Measurements from ENCODE around the gene NINL.
"Not testable (repeated sequence)": the region's sequence is repeated elsewhere in the genome, so short reads cannot be mapped to it uniquely, and the experiment has no call there.

Gene NINL

GRCh38 chr20:25606094-25606695 lies 20.9 kb upstream of the NINL start:
- Histone ChIP-seq H3K9ac (ENCODE audit: insufficient read length, low read depth) (no peak overlapping the region), H3K9me3 (ENCODE audit: insufficient read depth, low read length) (no peaks in the 10 kb centered on the region), H3K36me3 (ENCODE audit: insufficient read depth, insufficient read length, low read length) (no peaks in the 10 kb centered on the region), H3K4me3 (ENCODE audit: insufficient read length, low read depth) (no peak overlapping the region), H3K4me1 (ENCODE audit: insufficient read depth, insufficient read length) (no peaks in the 10 kb centered on the region), H3K27me3 (ENCODE audit: insufficient read depth, insufficient read length) (no peaks in the 10 kb centered on the region)
- DNase-seq (ENCODE audit: low read depth, low spot score), result no peak
- no peak for TF ChIP-seq SUZ12 (IDR thresholded peaks at IDR 0.05; ENCODE audit: extremely low read depth, insufficient read depth, insufficient read length)
- no peak for TF ChIP-seq YY1 (IDR thresholded peaks at IDR 0.05; ENCODE audit: insufficient read depth, insufficient read length)
- no peak for TF ChIP-seq ZNF274 (IDR thresholded peaks at IDR 0.05; ENCODE audit: low read depth, low read length)

GRCh38 chr20:25605148-25605547 lies 19.8 kb upstream of the NINL start:
- Histone ChIP-seq H3K9me3 (ENCODE audit: insufficient read depth, low read length) (no peaks in the 10 kb centered on the region), H3K4me3 (ENCODE audit: insufficient read length, low read depth) (no peak overlapping the region), H3K9ac (ENCODE audit: insufficient read length, low read depth) (no peak overlapping the region), H3K4me1 (ENCODE audit: insufficient read depth, insufficient read length) (no peaks in the 10 kb centered on the region), H3K36me3 (ENCODE audit: insufficient read depth, insufficient read length, low read length) (no peaks in the 10 kb centered on the region), H3K27me3 (ENCODE audit: insufficient read depth, insufficient read length) (no peaks in the 10 kb centered on the region)
- no peak for DNase-seq (ENCODE audit: low read depth, low spot score)
- TF ChIP-seq ZNF274 (IDR thresholded peaks at IDR 0.05; ENCODE audit: low read depth, low read length), result no peak
- no peak for TF ChIP-seq YY1 (IDR thresholded peaks at IDR 0.05; ENCODE audit: insufficient read depth, insufficient read length)
- TF ChIP-seq SUZ12 (IDR thresholded peaks at IDR 0.05; ENCODE audit: extremely low read depth, insufficient read depth, insufficient read length), result no peak

GRCh38 chr20:25604611-25605010 lies 19.3 kb upstream of the NINL start:
- TF ChIP-seq ZNF274 (IDR thresholded peaks at IDR 0.05; ENCODE audit: low read depth, low read length) (no peak), SUZ12 (IDR thresholded peaks at IDR 0.05; ENCODE audit: extremely low read depth, insufficient read depth, insufficient read length) (no peak), YY1 (IDR thresholded peaks at IDR 0.05; ENCODE audit: insufficient read depth, insufficient read length) (no peak)
- H3K4me3 ChIP-seq (ENCODE audit: insufficient read length, low read depth), result no peak overlapping the region
- DNase-seq (ENCODE audit: low read depth, low spot score), result no peak
- no peak overlapping the region for H3K9ac ChIP-seq (ENCODE audit: insufficient read length, low read depth)
- H3K27me3 ChIP-seq (ENCODE audit: insufficient read depth, insufficient read length), result no peaks in the 10 kb centered on the region
- no peaks in the 10 kb centered on the region for H3K9me3 ChIP-seq (ENCODE audit: insufficient read depth, low read length)
- H3K4me1 ChIP-seq (ENCODE audit: insufficient read depth, insufficient read length), result no peaks in the 10 kb centered on the region
- H3K36me3 ChIP-seq (ENCODE audit: insufficient read depth, insufficient read length, low read length), result no peaks in the 10 kb centered on the region

GRCh38 chr20:25602914-25603309 lies 17.6 kb upstream of the NINL start:
- not testable (repeated sequence) for DNase-seq (ENCODE audit: low read depth, low spot score); H3K9me3 ChIP-seq (ENCODE audit: insufficient read depth, low read length); H3K4me3 ChIP-seq (ENCODE audit: insufficient read length, low read depth); H3K27me3 ChIP-seq (ENCODE audit: insufficient read depth, insufficient read length); H3K9ac ChIP-seq (ENCODE audit: insufficient read length, low read depth); H3K4me1 ChIP-seq (ENCODE audit: insufficient read depth, insufficient read length); H3K36me3 ChIP-seq (ENCODE audit: insufficient read depth, insufficient read length, low read length)

GRCh38 chr20:25602191-25602913 lies 17.0 kb upstream of the NINL start:
- not testable (repeated sequence) for H3K4me1 ChIP-seq (ENCODE audit: insufficient read depth, insufficient read length); H3K4me3 ChIP-seq (ENCODE audit: insufficient read length, low read depth); H3K27me3 ChIP-seq (ENCODE audit: insufficient read depth, insufficient read length); H3K9ac ChIP-seq (ENCODE audit: insufficient read length, low read depth); DNase-seq (ENCODE audit: low read depth, low spot score); H3K36me3 ChIP-seq (ENCODE audit: insufficient read depth, insufficient read length, low read length); H3K9me3 ChIP-seq (ENCODE audit: insufficient read depth, low read length)

GRCh38 chr20:25601659-25602058 lies 16.3 kb upstream of the NINL start:
- Histone ChIP-seq H3K27me3 (ENCODE audit: insufficient read depth, insufficient read length) (no peaks in the 10 kb centered on the region), H3K9ac (ENCODE audit: insufficient read length, low read depth) (no peak overlapping the region), H3K9me3 (ENCODE audit: insufficient read depth, low read length) (no peaks in the 10 kb centered on the region), H3K4me3 (ENCODE audit: insufficient read length, low read depth) (no peak overlapping the region), H3K4me1 (ENCODE audit: insufficient read depth, insufficient read length) (no peaks in the 10 kb centered on the region), H3K36me3 (ENCODE audit: insufficient read depth, insufficient read length, low read length) (no peaks in the 10 kb centered on the region)
- TF ChIP-seq YY1 (IDR thresholded peaks at IDR 0.05; ENCODE audit: insufficient read depth, insufficient read length) (no peak), ZNF274 (IDR thresholded peaks at IDR 0.05; ENCODE audit: low read depth, low read length) (no peak), SUZ12 (IDR thresholded peaks at IDR 0.05; ENCODE audit: extremely low read depth, insufficient read depth, insufficient read length) (no peak)
- no peak for DNase-seq (ENCODE audit: low read depth, low spot score)

GRCh38 chr20:25600632-25601031 lies 15.3 kb upstream of the NINL start:
- H3K4me3 ChIP-seq (ENCODE audit: insufficient read length, low read depth), result no peak overlapping the region
- DNase-seq (ENCODE audit: low read depth, low spot score), result no peak
- H3K4me1 ChIP-seq (ENCODE audit: insufficient read depth, insufficient read length), result no peaks in the 10 kb centered on the region
- no peak overlapping the region for H3K9ac ChIP-seq (ENCODE audit: insufficient read length, low read depth)
- H3K36me3 ChIP-seq (ENCODE audit: insufficient read depth, insufficient read length, low read length), result no peaks in the 10 kb centered on the region
- no peaks in the 10 kb centered on the region for H3K27me3 ChIP-seq (ENCODE audit: insufficient read depth, insufficient read length)
- TF ChIP-seq ZNF274 (IDR thresholded peaks at IDR 0.05; ENCODE audit: low read depth, low read length) (no peak), YY1 (IDR thresholded peaks at IDR 0.05; ENCODE audit: insufficient read depth, insufficient read length) (no peak), SUZ12 (IDR thresholded peaks at IDR 0.05; ENCODE audit: extremely low read depth, insufficient read depth, insufficient read length) (no peak)
- H3K9me3 ChIP-seq (ENCODE audit: insufficient read depth, low read length), result no peaks in the 10 kb centered on the region
